ENCODE measurements around the gene PPIB.

Gene PPIB

GRCh38 chr15:64107337-64107736 lies 55.5 kb downstream of the PPIB start:
- no peak for DNase-seq (ENCODE audit: low read depth)
- H3K4me3 ChIP-seq (ENCODE audit: low read depth, low read length): no peak overlapping the region
- TF ChIP-seq CTCF (IDR thresholded peaks at IDR 0.05; ENCODE audit: low read depth, low read length, missing control alignments): no peak
